Mucosa of descending colon (tissue), 3 donors: ENCODE results near the gene GNAZ. TPM values are rescaled to one million over a fixed set of nuclear protein-coding genes. Genes with fewer than 3 reads are reported as not detected.

Experiments used
- ATAC-seq: fragments of 200-7000 bp; cut with Tn5 transposase; one replicate; pipeline ENCODE4 v1.9.1; 2020; ENCODE audit warnings: mild to moderate bottlenecking, moderate library complexity
- DNase-seq, 3 donors: peaks; one replicate each; pipeline ENCODE4 v3.0.0-alpha.2; 2020
- H3K36me3 ChIP-seq: fragments of 200-600 bp; one replicate; pipeline ENCODE4 v1.8.0; 2021; ENCODE audit warnings: low read depth, mild to moderate bottlenecking
- H3K4me1 ChIP-seq: fragments of 200-600 bp; one replicate; pipeline ENCODE4 v1.8.0; 2021; ENCODE audit warnings: low read depth, mild to moderate bottlenecking
- H3K4me3 ChIP-seq: fragments of 200-600 bp; one replicate; pipeline ENCODE4 v1.8.0; 2021; ENCODE audit warnings: mild to moderate bottlenecking
- H3K9me3 ChIP-seq: fragments of 200-600 bp; one replicate; pipeline ENCODE4 v1.8.0; 2021; ENCODE audit warnings: mild to moderate bottlenecking
- intact Hi-C, 2 donors: fragments of 100-400 bp; cut with DNase I in 1 of 2; cut with micrococcal nuclease in 1 of 2; formaldehyde crosslinking; loops; one replicate each; pipeline versions ENCODE4 v1.11.0 to v1.11.1; 2022; cut with DNase I, micrococcal nuclease
- total RNA-seq, 3 donors: library from RNA; stranded (reverse); fragmentation: NEBNext Ultra II Directional in 2 of 3; extraction: Animal tissue kit (Norgen Biotek cat#: 25700) in 2 of 3; gene quantifications; one replicate each; pipeline versions ENCODE4 v1.2.1 to v1.2.4, GENCODE V29; 2021 to 2023
- TF ChIP-seq, protein P1 (sequence below): fragments of 200-600 bp; IDR thresholded peaks from one replicate; pipeline ENCODE4 v1.8.0; 2022; ENCODE audit warnings: antibody characterized with exemption, mild to moderate bottlenecking
- donor health status: DM: no; HTN: no; CAD: no; lungs with moderate emphysema.
- donor health status: DM: no; HTN: no; CAD: no.
- donor health status: DM: no; HTN: yes; CAD: no.

Gene GNAZ
- total RNA-seq, 3 donors from 2014 or later: 0.96 to 25.1 (median 1.7) TPM

DNA sequence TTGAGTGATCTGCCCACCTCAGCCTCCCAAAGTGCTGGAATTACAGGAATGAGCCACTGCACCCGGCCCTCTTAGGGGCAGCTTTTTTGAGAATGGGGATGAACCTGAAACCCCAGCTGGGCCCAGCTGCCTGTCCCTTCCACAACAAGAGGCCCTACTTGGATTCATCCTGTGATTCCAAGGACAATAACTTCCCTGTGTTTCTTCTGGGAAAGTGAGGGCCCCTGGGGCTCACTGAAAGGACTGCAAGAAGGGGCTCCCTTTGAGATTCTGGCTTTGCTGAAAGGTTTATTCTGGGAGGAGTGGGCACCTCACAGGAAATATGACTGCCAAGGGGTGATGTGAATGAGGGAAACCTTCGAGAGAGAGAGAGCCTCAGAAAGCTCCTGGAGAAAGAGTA is 12.3 kb upstream of the GNAZ start:
- ATAC-seq (no peak), DNase-seq (peak in 1 of 3 donors; percentile 7)
- H3K4me3 ChIP-seq: no peak overlapping the region
- TF ChIP-seq, protein P1, sequence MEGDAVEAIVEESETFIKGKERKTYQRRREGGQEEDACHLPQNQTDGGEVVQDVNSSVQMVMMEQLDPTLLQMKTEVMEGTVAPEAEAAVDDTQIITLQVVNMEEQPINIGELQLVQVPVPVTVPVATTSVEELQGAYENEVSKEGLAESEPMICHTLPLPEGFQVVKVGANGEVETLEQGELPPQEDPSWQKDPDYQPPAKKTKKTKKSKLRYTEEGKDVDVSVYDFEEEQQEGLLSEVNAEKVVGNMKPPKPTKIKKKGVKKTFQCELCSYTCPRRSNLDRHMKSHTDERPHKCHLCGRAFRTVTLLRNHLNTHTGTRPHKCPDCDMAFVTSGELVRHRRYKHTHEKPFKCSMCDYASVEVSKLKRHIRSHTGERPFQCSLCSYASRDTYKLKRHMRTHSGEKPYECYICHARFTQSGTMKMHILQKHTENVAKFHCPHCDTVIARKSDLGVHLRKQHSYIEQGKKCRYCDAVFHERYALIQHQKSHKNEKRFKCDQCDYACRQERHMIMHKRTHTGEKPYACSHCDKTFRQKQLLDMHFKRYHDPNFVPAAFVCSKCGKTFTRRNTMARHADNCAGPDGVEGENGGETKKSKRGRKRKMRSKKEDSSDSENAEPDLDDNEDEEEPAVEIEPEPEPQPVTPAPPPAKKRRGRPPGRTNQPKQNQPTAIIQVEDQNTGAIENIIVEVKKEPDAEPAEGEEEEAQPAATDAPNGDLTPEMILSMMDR: no peak
- no peaks in the 10 kb centered on the region for H3K4me1 ChIP-seq
- no peaks in the 10 kb centered on the region for H3K36me3 ChIP-seq
- intact Hi-C loops: no loop called here
- H3K9me3 ChIP-seq: no peaks in the 10 kb centered on the region

DNA sequence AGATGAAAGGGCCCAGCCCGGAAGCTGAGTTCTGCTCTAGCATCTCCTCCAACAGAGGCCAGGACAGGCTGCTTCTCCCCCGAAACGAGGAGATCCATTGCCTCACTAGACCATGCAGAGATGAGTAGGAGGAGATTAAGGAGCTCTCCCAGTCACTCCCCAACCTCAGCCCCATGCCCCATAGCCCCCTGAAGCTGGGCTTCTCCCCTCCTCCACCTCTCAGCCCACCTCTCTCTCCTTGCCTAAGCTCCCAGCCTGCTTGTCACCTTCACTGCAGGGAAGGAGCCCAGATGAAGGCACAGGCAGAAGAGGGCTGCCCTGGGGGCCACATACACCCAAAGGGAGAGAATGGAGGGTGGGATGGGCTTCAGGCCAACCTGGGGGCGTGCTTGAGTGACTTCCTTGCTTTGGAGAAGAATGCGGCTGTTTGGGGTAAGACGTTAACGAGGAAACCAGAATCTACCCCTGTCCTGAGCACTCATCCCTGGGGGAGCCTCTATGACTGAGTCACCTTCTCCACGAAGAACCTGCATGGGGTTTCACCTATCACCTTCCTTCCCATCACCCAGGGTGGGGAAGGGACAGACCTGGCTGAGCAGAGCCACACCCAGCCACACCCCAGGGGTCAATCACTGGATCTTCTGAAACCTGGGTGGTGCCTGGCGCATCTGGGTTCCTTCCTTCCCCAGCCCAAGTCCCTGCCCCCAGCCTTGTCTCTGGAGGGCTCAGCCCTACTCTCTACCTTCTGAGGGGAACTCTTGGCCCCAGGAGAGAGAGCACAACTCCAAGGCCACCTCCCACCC is 11.6 kb upstream of the GNAZ start:
- H3K4me1 ChIP-seq: no peaks in the 10 kb centered on the region
- intact Hi-C loops: no loop called here
- no peaks in the 10 kb centered on the region for H3K36me3 ChIP-seq
- H3K9me3 ChIP-seq: no peaks in the 10 kb centered on the region
- TF ChIP-seq, protein P1: no peak
- ATAC-seq (no peak), DNase-seq (peak in 1 of 3 donors; percentile 23)
- no peak overlapping the region for H3K4me3 ChIP-seq

DNA sequence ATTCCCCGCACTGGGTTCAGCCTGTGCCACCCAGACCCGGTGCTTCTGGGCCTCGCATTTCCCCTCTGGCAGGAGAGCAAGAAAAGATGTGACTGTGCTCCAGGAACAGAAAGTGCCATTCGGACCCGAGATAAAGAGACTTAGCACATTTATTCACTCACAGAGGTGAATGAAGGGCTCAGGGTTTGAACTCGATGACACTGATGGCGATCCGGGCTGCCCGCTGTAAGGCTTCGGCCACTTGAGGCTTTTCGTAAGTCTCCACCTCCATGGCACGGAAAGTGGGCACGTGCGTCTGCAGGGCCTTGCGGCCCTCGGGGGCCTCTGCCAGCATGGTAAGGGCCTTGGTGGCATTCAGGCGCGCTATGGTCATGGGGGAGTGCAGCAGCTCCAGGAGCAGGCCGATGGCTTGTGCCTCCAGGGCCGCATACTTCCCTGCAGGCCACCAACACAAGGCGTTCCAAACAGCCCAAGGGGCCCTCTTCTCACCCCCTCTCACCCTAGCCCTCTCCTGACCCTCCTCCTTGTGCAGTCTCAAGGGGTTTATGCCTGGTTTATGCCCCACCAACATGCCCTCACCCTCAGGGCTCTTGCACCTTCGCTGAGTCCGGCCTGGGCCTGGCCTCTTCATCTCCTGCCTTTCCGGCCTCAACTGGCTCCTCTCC is 10.9 kb upstream of the GNAZ start:
- TF ChIP-seq, protein P1: no peak
- intact Hi-C loops: no loop called here
- Histone ChIP-seq H3K4me3 (no peak overlapping the region), H3K9me3 (no peaks in the 10 kb centered on the region), H3K36me3 (no peaks in the 10 kb centered on the region), H3K4me1 (no peaks in the 10 kb centered on the region)
- no peak for ATAC-seq
- peak in 1 of 3 donors; percentile 25 for DNase-seq

DNA sequence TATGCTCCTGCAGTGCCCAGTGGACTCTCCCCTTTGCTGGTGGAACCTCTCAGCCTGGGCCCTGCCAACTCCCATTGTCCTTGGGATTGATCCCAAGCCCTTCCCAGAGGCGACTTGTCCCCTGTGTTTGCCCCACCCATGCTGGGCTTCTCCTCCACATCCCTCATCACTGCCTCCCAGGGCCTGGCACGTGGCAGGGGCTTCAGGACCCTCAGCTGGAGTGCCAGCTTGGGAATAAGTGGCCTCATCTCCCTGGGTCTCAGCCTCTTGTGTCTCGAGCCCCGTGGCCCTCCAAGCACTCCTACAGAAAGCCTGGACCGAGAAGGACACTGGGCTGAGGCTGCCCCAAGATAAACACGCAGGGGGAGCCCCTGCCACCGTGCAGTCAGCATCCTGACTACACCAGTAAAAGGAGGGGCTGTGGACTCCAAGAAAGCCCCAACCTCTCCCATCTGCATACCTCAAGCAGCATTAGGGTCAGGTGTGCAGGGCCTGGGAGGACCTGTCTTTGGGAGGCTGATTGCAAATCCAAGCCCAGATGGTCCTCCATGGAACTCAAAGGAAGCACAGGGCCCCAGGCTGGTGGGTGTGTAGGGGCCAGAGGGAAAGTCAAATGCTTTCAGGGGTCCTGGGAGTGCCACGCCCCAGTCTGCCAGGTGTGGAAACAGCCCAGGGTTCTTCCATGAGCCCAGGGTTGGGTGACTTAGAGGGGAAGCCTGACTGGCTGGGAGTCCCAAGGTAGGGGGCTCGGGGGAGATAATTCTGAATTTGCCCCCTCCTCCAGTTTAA is 9.5 kb upstream of the GNAZ start:
- intact Hi-C loops: no loop called here
- Histone ChIP-seq H3K4me1 (no peaks in the 10 kb centered on the region), H3K9me3 (no peaks in the 10 kb centered on the region), H3K36me3 (no peaks in the 10 kb centered on the region), H3K4me3 (no peak overlapping the region)
- peak in 1 of 3 donors; percentile 13 for DNase-seq
- ATAC-seq: no peak
- TF ChIP-seq, protein P1: no peak

DNA sequence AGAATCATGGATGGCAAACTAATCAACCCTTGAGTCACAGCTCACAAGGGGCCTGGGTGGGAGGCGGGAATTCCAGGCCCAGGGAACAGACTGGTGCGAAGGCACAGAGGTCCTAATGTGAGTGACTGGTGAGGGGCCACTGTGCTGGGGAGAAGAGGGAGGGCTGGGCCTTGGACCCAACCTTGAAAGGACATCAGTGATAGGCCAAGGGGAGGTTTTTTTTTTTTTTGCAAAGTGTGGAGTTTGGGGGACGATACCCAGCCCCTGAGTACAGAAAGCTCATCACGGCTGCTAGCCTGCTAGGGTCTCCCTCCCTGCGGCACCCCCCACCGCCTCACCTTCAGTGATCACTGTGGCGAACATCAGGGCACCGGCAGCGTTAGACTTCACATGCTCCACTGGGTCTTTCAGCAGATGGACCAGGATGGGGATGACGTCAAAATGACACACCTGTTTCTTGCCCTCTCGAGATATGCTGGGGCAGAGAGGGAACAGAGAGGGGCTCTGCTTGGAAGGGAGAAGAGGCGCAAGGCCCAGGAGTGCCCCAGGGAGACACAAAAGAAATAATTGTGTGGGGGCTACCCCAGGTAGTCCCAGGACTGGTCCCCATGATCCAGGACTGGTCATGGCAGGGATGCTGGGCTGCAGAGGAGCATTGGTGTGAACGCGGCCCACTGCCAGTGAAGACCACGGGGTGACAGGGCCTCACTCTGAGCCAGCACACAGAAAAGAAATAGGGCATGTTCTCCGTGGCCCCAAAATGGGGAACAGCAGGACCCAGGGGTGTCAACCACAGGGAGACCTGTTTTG is 8.6 kb upstream of the GNAZ start:
- Histone ChIP-seq H3K4me1 (no peaks in the 10 kb centered on the region), H3K36me3 (no peaks in the 10 kb centered on the region), H3K9me3 (no peaks in the 10 kb centered on the region), H3K4me3 (no peak overlapping the region)
- TF ChIP-seq, protein P1: no peak
- ATAC-seq (no peak), DNase-seq (peak in 1 of 3 donors; percentile 25)
- intact Hi-C loops: no loop called here
